Neutrophil (primary cell): ENCODE data around the gene EIF4ENIF1.
A peak's percentile ranks its signal among the peaks of the same experiment; 100 is the strongest.

Experiments used
- H3K27ac ChIP-seq: fragments of 200-600 bp; sonication (generic); 2 replicates; pipeline ENCODE4 v1.5.1; 2016; ENCODE audit warnings: mild to moderate bottlenecking, moderate library complexity
- H3K27me3 ChIP-seq: fragments of 200-600 bp; sonication (generic); 2 replicates; pipeline ENCODE4 v1.6.0; 2016; ENCODE audit warnings: mild to moderate bottlenecking
- H3K36me3 ChIP-seq: fragments of 200-600 bp; sonication (generic); 2 replicates; pipeline ENCODE4 v1.5.1; 2017
- H3K4me1 ChIP-seq, 2 experiments: fragments of 200-600 bp in 1 of 2; sonication (generic) in 1 of 2; 1 replicate in 1 of 2; 2 replicates in 1 of 2; pipeline versions ENCODE4 v1.5.1 to v1.6.1; 2013 to 2016; ENCODE audit warnings: low read depth in 1 of 2, low read length in 1 of 2, mild to moderate bottlenecking in 1 of 2, moderate library complexity in 1 of 2; ENCODE audit not compliant: control insufficient read depth in 1 of 2, insufficient read depth in 1 of 2
- H3K4me3 ChIP-seq, 2 experiments: fragments of 200-600 bp in 1 of 2; sonication (generic) in 1 of 2; 1 replicate in 1 of 2; 2 replicates in 1 of 2; pipeline ENCODE4 v1.5.1; 2013 to 2016; ENCODE audit warnings: low read depth in 1 of 2, low read length in 1 of 2, mild to moderate bottlenecking in 1 of 2, moderate library complexity in 1 of 2
- H3K9me3 ChIP-seq: fragments of 200-600 bp; sonication (generic); 2 replicates; pipeline ENCODE4 v1.5.1; 2016
- TF ChIP-seq, protein P1 (sequence below): fragments of 200-600 bp; sonication (generic); IDR thresholded peaks from 2 replicates; pipeline ENCODE4 v1.5.1; 2016; ENCODE audit warnings: antibody characterized with exemption

Gene EIF4ENIF1, protein sequence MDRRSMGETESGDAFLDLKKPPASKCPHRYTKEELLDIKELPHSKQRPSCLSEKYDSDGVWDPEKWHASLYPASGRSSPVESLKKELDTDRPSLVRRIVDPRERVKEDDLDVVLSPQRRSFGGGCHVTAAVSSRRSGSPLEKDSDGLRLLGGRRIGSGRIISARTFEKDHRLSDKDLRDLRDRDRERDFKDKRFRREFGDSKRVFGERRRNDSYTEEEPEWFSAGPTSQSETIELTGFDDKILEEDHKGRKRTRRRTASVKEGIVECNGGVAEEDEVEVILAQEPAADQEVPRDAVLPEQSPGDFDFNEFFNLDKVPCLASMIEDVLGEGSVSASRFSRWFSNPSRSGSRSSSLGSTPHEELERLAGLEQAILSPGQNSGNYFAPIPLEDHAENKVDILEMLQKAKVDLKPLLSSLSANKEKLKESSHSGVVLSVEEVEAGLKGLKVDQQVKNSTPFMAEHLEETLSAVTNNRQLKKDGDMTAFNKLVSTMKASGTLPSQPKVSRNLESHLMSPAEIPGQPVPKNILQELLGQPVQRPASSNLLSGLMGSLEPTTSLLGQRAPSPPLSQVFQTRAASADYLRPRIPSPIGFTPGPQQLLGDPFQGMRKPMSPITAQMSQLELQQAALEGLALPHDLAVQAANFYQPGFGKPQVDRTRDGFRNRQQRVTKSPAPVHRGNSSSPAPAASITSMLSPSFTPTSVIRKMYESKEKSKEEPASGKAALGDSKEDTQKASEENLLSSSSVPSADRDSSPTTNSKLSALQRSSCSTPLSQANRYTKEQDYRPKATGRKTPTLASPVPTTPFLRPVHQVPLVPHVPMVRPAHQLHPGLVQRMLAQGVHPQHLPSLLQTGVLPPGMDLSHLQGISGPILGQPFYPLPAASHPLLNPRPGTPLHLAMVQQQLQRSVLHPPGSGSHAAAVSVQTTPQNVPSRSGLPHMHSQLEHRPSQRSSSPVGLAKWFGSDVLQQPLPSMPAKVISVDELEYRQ

DNA sequence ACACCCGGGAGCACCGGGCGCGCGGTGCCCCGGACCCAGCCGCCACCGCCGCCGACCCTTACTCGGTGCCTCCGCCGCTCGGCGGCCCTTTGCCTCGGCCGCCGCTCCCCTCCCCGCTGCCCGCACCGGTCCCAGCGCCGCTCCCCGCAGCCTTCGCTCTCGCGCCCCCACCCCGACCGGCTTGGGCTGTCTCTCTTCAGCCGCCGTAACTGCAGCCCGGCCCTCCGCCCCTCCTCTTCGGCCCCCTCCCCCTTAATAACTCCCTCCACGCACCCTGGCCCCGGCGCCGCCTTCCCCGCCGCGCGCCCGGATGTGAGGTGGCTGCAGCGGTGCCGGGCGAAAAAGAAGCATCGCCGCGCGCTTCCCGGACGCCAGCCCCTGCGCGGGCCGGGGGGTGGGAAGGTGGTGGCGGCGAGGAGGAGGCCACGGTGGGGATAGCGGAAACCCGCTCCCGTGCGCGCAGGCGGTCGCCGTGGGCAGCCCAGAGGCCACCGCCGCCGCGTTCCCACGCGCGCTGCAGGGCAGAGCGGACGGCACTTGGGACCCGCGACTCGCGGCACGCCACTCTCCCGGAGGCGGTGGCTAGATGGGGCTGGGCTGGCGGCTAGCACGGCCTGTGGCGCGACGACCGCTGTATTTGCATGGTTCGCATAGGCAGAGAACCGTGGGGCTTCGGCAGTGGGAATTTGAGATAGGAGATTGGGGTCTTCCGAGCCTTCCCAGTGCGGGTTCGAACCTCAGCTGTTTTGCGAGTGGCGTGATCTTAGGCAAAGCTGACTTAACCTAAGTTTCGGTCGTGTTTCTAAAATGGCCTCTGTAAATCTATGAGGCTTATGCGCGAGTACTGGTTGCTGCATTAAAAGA is at the start of gene EIF4ENIF1:
Gene EIF4ENIF1, minus strand, starts transcription at position 211 of the 864 bp plus-strand sequence. CDS start 1,124 bp downstream, outside the sequence.
- H3K36me3 ChIP-seq = peaks cover 16% of the 10 kb centered on the region
- H3K4me1 ChIP-seq = peaks cover 31 to 40% of the 10 kb centered on the region in 2 experiments
- TF ChIP-seq, protein P1, sequence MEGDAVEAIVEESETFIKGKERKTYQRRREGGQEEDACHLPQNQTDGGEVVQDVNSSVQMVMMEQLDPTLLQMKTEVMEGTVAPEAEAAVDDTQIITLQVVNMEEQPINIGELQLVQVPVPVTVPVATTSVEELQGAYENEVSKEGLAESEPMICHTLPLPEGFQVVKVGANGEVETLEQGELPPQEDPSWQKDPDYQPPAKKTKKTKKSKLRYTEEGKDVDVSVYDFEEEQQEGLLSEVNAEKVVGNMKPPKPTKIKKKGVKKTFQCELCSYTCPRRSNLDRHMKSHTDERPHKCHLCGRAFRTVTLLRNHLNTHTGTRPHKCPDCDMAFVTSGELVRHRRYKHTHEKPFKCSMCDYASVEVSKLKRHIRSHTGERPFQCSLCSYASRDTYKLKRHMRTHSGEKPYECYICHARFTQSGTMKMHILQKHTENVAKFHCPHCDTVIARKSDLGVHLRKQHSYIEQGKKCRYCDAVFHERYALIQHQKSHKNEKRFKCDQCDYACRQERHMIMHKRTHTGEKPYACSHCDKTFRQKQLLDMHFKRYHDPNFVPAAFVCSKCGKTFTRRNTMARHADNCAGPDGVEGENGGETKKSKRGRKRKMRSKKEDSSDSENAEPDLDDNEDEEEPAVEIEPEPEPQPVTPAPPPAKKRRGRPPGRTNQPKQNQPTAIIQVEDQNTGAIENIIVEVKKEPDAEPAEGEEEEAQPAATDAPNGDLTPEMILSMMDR = peak; percentile 44
- H3K9me3 ChIP-seq = no peaks in the 10 kb centered on the region
- H3K4me3 ChIP-seq = peak within 1 kb of the TSS; percentile 77 to 91
- H3K27me3 ChIP-seq = no peaks in the 10 kb centered on the region
- H3K27ac ChIP-seq = peak within 1 kb of the TSS; percentile 97

DNA sequence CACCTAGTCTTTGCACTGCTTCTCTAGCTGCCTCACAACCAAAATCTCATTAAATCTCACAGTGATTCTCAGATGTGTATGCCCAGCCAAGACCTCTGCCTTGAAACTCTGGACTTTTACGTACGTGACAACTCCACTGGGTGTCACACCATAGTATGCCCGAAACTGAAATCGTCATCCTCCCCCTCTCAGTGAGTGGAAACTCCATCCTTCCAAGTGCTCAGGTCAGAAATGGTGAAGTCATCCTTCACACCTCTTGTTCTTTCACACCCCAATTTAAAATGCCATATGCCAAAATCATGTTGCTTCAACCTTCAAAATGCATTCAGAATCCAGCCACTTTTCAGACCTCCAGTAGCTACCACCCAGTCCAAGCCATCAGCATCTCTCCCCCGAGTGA is 49.2 kb upstream of the EIF4ENIF1 start:
- TF ChIP-seq, protein P1 = no peak
- Histone ChIP-seq H3K9me3 (no peaks in the 10 kb centered on the region), H3K27ac (no peak overlapping the region), H3K4me1 (no peaks in the 10 kb centered on the region), H3K27me3 (no peaks in the 10 kb centered on the region), H3K4me3 (no peak overlapping the region), H3K36me3 (peaks cover 17% of the 10 kb centered on the region)

DNA sequence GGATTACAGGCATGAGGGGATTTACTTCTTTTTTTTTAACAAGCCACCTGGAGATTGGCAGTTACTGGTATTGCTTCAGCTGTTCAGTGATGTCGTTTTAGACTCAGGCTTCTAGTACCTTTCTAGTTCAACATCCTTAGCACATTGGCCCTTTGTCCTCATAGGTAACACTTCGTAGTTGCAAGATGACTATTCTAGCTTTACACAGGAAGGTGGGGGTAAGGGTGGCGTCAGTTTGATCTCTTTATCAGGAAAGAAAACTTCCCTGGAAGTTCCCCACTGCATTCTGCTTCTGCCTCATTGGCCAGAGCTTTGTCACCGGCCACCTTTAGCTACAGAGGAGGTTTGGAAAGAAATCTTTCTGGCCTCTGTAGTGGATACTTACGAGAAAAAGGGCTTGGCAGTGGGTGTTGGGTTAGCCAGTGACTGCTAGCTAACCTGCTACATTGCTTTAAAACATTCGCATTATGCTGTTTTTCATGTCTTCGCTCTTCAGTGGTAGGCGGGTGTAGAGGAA is 47.4 kb upstream of the EIF4ENIF1 start:
- H3K4me3 ChIP-seq = no peak overlapping the region
- peaks cover 3 to 6% of the 10 kb centered on the region in 2 experiments for H3K4me1 ChIP-seq
- no peak overlapping the region for H3K27ac ChIP-seq
- no peaks in the 10 kb centered on the region for H3K27me3 ChIP-seq
- H3K9me3 ChIP-seq = no peaks in the 10 kb centered on the region
- TF ChIP-seq, protein P1 = no peak
- H3K36me3 ChIP-seq = peaks cover 17% of the 10 kb centered on the region

DNA sequence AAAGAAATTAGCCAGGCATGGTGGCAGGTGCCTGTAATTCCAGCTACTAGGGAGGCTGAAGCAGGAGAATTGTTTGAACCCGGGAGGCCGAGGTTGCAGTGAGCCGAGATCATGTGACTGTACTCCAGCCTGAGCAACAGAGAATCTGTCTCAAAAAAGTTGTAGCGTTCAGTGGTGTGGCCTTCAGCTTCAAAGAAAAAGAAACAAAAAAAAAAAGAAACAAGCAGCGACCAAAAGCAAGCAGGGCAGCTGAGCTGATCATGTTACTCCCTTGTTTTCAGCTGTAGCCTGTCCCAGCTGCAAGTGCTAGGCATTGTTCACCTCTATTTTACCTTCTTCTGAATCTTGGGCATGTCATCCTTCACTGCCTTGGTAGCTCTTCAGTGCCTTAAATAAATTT is 43.7 kb upstream of the EIF4ENIF1 start:
- TF ChIP-seq, protein P1 = no peak
- H3K27me3 ChIP-seq = no peaks in the 10 kb centered on the region
- H3K36me3 ChIP-seq = peaks cover 21% of the 10 kb centered on the region
- no peak overlapping the region for H3K27ac ChIP-seq
- no peaks in the 10 kb centered on the region for H3K9me3 ChIP-seq
- H3K4me1 ChIP-seq = peaks cover 4 to 7% of the 10 kb centered on the region in 2 experiments
- no peak overlapping the region for H3K4me3 ChIP-seq
